Spleen (tissue), 7 donors: ENCODE measurements around the gene STEAP2.
"Not testable (repeated sequence)": the region's sequence is repeated elsewhere in the genome, so short reads cannot be mapped to it uniquely, and the experiment has no call there.

Experiments
- POLR2A ChIP-seq, 3 donors: fragments of 450-650 bp; IDR thresholded peaks; one replicate each; pipeline ENCODE4 v1.5.1; 2017; ENCODE audit warnings: antibody characterized with exemption in 3 of 3, mild to moderate bottlenecking in 1 of 3
- TF ChIP-seq, protein P1 (sequence below), 11 experiments: fragments of 200-600 bp in 7 of 11; fragments of 450-650 bp in 4 of 11; sonication (generic) in 4 of 11; IDR thresholded peaks in 8 of 11; conservative IDR thresholded peaks in 3 of 11; 1 replicate in 7 of 11; 2 replicates in 4 of 11; pipeline versions ENCODE4 v1.4.0 to v1.8.0; 2016 to 2021; ENCODE audit warnings: antibody characterized with exemption in 11 of 11, inconsistent platforms in 4 of 11, mild to moderate bottlenecking in 1 of 11
- donor health status: DM: no; HTN: no; CAD: no; lungs with moderate emphysema.
- donor health status: DM: no; HTN: no; CAD: no.
- donor health status: DM: no; HTN: no; CAD: no.

DNA sequence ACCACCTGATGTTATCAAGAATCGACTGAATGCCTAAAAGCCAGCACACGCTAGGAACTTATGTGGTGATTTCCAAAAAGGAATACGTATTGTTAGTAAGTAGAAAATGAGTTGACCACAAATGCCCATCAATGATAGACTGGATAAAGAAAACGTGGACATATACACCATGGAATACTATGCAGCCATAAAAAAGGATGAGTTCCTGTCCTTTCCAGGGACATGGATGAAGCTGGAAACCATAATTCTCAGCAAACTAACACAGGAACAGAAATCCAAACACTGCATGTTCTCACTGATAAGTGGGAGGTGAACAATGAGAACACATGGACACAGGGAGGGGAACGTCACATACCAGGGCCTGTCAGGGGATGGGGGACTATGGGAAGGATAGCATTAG lies 44.5 kb downstream of the STEAP2 start:
- not testable (repeated sequence) for TF ChIP-seq POLR2A (IDR thresholded peaks at IDR 0.05)
- TF ChIP-seq, protein P1, sequence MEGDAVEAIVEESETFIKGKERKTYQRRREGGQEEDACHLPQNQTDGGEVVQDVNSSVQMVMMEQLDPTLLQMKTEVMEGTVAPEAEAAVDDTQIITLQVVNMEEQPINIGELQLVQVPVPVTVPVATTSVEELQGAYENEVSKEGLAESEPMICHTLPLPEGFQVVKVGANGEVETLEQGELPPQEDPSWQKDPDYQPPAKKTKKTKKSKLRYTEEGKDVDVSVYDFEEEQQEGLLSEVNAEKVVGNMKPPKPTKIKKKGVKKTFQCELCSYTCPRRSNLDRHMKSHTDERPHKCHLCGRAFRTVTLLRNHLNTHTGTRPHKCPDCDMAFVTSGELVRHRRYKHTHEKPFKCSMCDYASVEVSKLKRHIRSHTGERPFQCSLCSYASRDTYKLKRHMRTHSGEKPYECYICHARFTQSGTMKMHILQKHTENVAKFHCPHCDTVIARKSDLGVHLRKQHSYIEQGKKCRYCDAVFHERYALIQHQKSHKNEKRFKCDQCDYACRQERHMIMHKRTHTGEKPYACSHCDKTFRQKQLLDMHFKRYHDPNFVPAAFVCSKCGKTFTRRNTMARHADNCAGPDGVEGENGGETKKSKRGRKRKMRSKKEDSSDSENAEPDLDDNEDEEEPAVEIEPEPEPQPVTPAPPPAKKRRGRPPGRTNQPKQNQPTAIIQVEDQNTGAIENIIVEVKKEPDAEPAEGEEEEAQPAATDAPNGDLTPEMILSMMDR (IDR thresholded peaks at IDR 0.05 in 8 of 11, conservative IDR thresholded peaks at IDR 0.05 in 3 of 11) = not testable (repeated sequence)
